CD14-positive monocyte (primary cell): ENCODE measurements around the gene IGF2BP3. TPM values are rescaled to one million over a fixed set of nuclear protein-coding genes. Genes with fewer than 3 reads are reported as not detected.
"Not testable (repeated sequence)": the region's sequence is repeated elsewhere in the genome, so short reads cannot be mapped to it uniquely, and the experiment has no call there.

Experiments
- DNase-seq, 3 donors: peaks; one replicate each; pipeline ENCODE4 v3.0.0-alpha.2; 2011 to 2022
- H2AFZ ChIP-seq: 2 replicates; pipeline ENCODE4 v1.6.0; 2012; ENCODE audit warnings: mild to moderate bottlenecking, low read depth, low read length, inconsistent platforms; ENCODE audit not compliant: insufficient read depth, poor library complexity, severe bottlenecking
- H3K27ac ChIP-seq, 2 donors: 1 replicate in 1 of 2; 2 replicates in 1 of 2; pipeline ENCODE4 v1.5.1; 2012 to 2013; ENCODE audit warnings: low read length in 2 of 2, control low read depth in 1 of 2, inconsistent platforms in 1 of 2, low read depth in 1 of 2, mild to moderate bottlenecking in 1 of 2
- H3K27me3 ChIP-seq, 2 donors: one replicate each; pipeline versions ENCODE4 v1.6.0 to v1.6.1; 2011 to 2013; ENCODE audit warnings: low read length in 2 of 2; ENCODE audit not compliant: control insufficient read depth in 2 of 2, insufficient read depth in 2 of 2
- H3K36me3 ChIP-seq, 2 donors: replicated peaks in 1 of 2; 1 replicate in 1 of 2; 2 replicates in 1 of 2; pipeline versions ENCODE4 v1.5.1 to v1.6.1; 2012 to 2013; ENCODE audit warnings: low read length in 2 of 2, control low read depth in 1 of 2, inconsistent platforms in 1 of 2, mild to moderate bottlenecking in 1 of 2; ENCODE audit not compliant: insufficient read depth in 2 of 2, control insufficient read depth in 1 of 2
- H3K4me1 ChIP-seq, 2 donors: 1 replicate in 1 of 2; 2 replicates in 1 of 2; pipeline versions ENCODE4 v1.5.1 to v1.6.1; 2012 to 2013; ENCODE audit warnings: low read length in 2 of 2, control low read depth in 1 of 2, inconsistent platforms in 1 of 2, mild to moderate bottlenecking in 1 of 2, moderate library complexity in 1 of 2; ENCODE audit not compliant: insufficient read depth in 2 of 2, control insufficient read depth in 1 of 2
- H3K4me2 ChIP-seq: replicated peaks from 2 replicates; pipeline ENCODE3; 2012; ENCODE audit warnings: low read length, moderate library complexity, mild to moderate bottlenecking; ENCODE audit not compliant: poor library complexity, severe bottlenecking; ENCODE audit errors: extremely low read depth
- H3K4me3 ChIP-seq, 3 experiments: fragments of 200-600 bp in 1 of 3; sonication (generic) in 1 of 3; replicated peaks in 1 of 3; 1 replicate in 2 of 3; 2 replicates in 1 of 3; pipeline ENCODE4 v1.5.1; 2011 to 2013; ENCODE audit warnings: low read length in 3 of 3, mild to moderate bottlenecking in 3 of 3, control low read depth in 2 of 3, low read depth in 2 of 3, inconsistent platforms in 1 of 3, moderate library complexity in 1 of 3
- H3K79me2 ChIP-seq: 2 replicates; pipeline ENCODE4 v1.6.0; 2012; ENCODE audit warnings: mild to moderate bottlenecking, control low read depth, inconsistent platforms, low read length, moderate library complexity; ENCODE audit not compliant: insufficient read depth
- H3K9ac ChIP-seq: 2 replicates; pipeline ENCODE4 v1.6.0; 2017; ENCODE audit warnings: low read length, mild to moderate bottlenecking; ENCODE audit not compliant: insufficient read depth, poor library complexity, severe bottlenecking
- H3K9me3 ChIP-seq, 2 donors: replicated peaks in 1 of 2; 1 replicate in 1 of 2; 2 replicates in 1 of 2; pipeline versions ENCODE4 v1.5.1 to v1.6.1; 2012 to 2013; ENCODE audit warnings: low read length in 2 of 2, control low read depth in 1 of 2; ENCODE audit not compliant: control insufficient read depth in 1 of 2, insufficient read depth in 1 of 2
- H4K20me1 ChIP-seq: 2 replicates; pipeline ENCODE4 v1.6.0; 2012; ENCODE audit warnings: mild to moderate bottlenecking, low read length, control low read depth, moderate library complexity; ENCODE audit not compliant: insufficient read depth
- H3K27ac Mint-ChIP-seq, 7 donors: one replicate each; pipeline ENCODE4 v1.8.0; 2020; ENCODE audit warnings: mild to moderate bottlenecking in 7 of 7, mixed read lengths in 7 of 7, moderate library complexity in 6 of 7, inconsistent platforms in 2 of 7
- H3K27me3 Mint-ChIP-seq, 3 donors: one replicate each; pipeline ENCODE4 v1.8.0; 2021 to 2022; ENCODE audit warnings: low read depth in 3 of 3, mild to moderate bottlenecking in 3 of 3, mixed read lengths in 3 of 3, moderate library complexity in 3 of 3, inconsistent platforms in 1 of 3
- H3K36me3 Mint-ChIP-seq, 2 donors: one replicate each; pipeline ENCODE4 v1.8.0; 2020; ENCODE audit warnings: mixed read lengths in 2 of 2, inconsistent platforms in 1 of 2, mild to moderate bottlenecking in 1 of 2
- H3K4me1 Mint-ChIP-seq: one replicate; pipeline ENCODE4 v1.8.0; 2020; ENCODE audit warnings: mild to moderate bottlenecking, mixed read lengths
- H3K4me3 Mint-ChIP-seq, 2 donors: one replicate each; pipeline ENCODE4 v1.8.0; 2020; ENCODE audit warnings: mild to moderate bottlenecking in 2 of 2, mixed read lengths in 2 of 2, moderate library complexity in 1 of 2
- H3K9me3 Mint-ChIP-seq, 7 donors: one replicate each; pipeline ENCODE4 v1.8.0; 2020 to 2022; ENCODE audit warnings: mixed read lengths in 7 of 7, mild to moderate bottlenecking in 6 of 7, moderate library complexity in 6 of 7, inconsistent platforms in 2 of 7
- WGBS: methylation state at CpG from one replicate; pipeline ENCODE4 v1.1.5; 2013; ENCODE audit warnings: missing lambda C conversion rate; ENCODE audit not compliant: insufficient coverage; 5-methylcytosine and 5-hydroxymethylcytosine counted together
- intact Hi-C, 2 donors: fragments of 100-400 bp; cut with micrococcal nuclease; formaldehyde crosslinking; loops; one replicate each; pipeline versions ENCODE4 v1.15.0 to v1.15.1; 2023
- polyA plus RNA-seq, 3 donors: library from polyadenylated mRNA; depleted of rRNA in 1 of 3; unstranded in 2 of 3; stranded (reverse) in 1 of 3; fragments of 300-500 nt in 2 of 3; fragments of >200 nt in 1 of 3; fragmentation: Illumina TruSeq in 2 of 3; gene quantifications; 1 replicate in 2 of 3; 2 replicates in 1 of 3; pipeline ENCODE4 v1.2.3, GENCODE V29; 2012 to 2021
- TF ChIP-seq, protein P1 (sequence below): fragments of 200-600 bp; IDR thresholded peaks from one replicate; pipeline ENCODE4 v1.8.0; 2022; ENCODE audit warnings: antibody characterized with exemption, mild to moderate bottlenecking

The IGF2BP3 gene
- polyA plus RNA-seq, 3 donors, result 0.60 to 5.3 (median 3.2) TPM

DNA sequence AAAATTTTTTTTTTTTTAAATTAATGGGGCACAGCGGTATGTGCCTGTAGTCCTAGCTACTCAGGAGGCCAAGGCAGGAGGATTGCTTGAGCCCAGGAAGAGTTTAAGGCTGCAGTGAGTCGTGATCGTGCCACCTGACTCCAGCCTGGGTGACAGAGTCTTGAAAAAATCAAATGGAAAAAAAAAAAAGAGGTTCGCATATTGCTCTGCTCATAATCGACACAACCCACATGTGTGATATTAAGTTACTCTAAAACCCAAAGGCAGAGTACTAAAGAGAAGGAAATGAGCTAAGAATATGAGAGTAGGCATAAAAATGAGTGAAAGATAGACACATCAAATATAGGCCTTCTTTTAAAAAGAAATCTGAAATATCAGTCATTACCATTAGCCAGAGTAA, 66.3 kb downstream of the IGF2BP3 start:
- Histone ChIP-seq H3K79me2 (no peaks in the 10 kb centered on the region), H3K9me3 (peaks cover 0 to 2% of the 10 kb centered on the region in 2 donors), H3K4me3 (no peak overlapping the region), H3K9ac (no peak overlapping the region), H2AFZ (no peak overlapping the region), H3K4me1 (no peaks in the 10 kb centered on the region), H3K27ac (no peak overlapping the region), H4K20me1 (no peaks in the 10 kb centered on the region), H3K36me3 (no peaks in the 10 kb centered on the region), H3K27me3 (no peaks in the 10 kb centered on the region), H3K4me2 (no peak overlapping the region)
- WGBS, result 100% methylated on average over 1 of the region's 5 CpGs
- H3K4me3 Mint-ChIP-seq, result no peak overlapping the region
- H3K27me3 Mint-ChIP-seq, result no peaks in the 10 kb centered on the region
- TF ChIP-seq, protein P1, sequence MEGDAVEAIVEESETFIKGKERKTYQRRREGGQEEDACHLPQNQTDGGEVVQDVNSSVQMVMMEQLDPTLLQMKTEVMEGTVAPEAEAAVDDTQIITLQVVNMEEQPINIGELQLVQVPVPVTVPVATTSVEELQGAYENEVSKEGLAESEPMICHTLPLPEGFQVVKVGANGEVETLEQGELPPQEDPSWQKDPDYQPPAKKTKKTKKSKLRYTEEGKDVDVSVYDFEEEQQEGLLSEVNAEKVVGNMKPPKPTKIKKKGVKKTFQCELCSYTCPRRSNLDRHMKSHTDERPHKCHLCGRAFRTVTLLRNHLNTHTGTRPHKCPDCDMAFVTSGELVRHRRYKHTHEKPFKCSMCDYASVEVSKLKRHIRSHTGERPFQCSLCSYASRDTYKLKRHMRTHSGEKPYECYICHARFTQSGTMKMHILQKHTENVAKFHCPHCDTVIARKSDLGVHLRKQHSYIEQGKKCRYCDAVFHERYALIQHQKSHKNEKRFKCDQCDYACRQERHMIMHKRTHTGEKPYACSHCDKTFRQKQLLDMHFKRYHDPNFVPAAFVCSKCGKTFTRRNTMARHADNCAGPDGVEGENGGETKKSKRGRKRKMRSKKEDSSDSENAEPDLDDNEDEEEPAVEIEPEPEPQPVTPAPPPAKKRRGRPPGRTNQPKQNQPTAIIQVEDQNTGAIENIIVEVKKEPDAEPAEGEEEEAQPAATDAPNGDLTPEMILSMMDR, result no peak
- DNase-seq, result no peak
- intact Hi-C loops, result no loop called here
- no peaks in the 10 kb centered on the region for H3K4me1 Mint-ChIP-seq
- H3K27ac Mint-ChIP-seq, result no peak overlapping the region
- no peaks in the 10 kb centered on the region for H3K36me3 Mint-ChIP-seq
- peaks cover 0 to 16% (median 6%) of the 10 kb centered on the region in 7 donors for H3K9me3 Mint-ChIP-seq

DNA sequence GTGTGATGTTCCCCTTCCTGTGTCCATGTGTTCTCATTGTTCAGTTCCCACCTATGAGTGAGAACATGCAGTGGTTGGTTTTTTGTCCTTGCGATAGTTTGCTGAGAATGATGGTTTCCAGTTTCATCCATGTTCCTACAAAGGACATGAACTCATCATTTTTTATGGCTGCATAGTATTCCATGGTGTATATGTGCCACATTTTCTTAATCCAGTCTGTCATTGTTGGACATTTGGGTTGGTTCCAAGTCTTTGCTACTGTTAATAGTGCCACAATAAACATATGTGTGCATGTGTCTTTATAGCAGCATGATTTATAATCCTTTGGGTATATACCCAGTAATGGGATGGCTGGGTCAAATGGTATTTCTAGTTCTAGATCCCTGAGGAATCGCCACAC, 72.2 kb downstream of the IGF2BP3 start:
- WGBS, result no CpG with 5 or more reads among the region's 2 CpGs
- H3K4me1 Mint-ChIP-seq, H3K9me3 ChIP-seq, H3K27ac ChIP-seq, H3K27ac Mint-ChIP-seq, H3K9me3 Mint-ChIP-seq, H3K4me2 ChIP-seq, DNase-seq, H3K27me3 Mint-ChIP-seq, H3K4me3 ChIP-seq, H3K27me3 ChIP-seq, H4K20me1 ChIP-seq, H3K4me3 Mint-ChIP-seq, intact Hi-C loops, H3K36me3 Mint-ChIP-seq, H3K79me2 ChIP-seq, H3K4me1 ChIP-seq, H3K9ac ChIP-seq, H3K36me3 ChIP-seq, H2AFZ ChIP-seq: not testable (repeated sequence)
